Daoy (cell line): ENCODE data around the gene CENATAC. TPM values are rescaled to one million over a fixed set of nuclear protein-coding genes. Genes with fewer than 3 reads are reported as not detected.
"Not testable (repeated sequence)": the region's sequence is repeated elsewhere in the genome, so short reads cannot be mapped to it uniquely, and the experiment has no call there.

Experiments
- DNase-seq: peaks from one replicate; pipeline ENCODE4 v3.0.0-alpha.2; 2015; ENCODE audit warnings: low read depth
- total RNA-seq: library from RNA; depleted of rRNA; stranded (reverse); fragments of >200 nt; shearing (Covaris generic); gene quantifications from 2 replicates; pipeline ENCODE4 v1.2.3, GENCODE V29; 2014

Gene CENATAC
- total RNA-seq, 1 experiment from 2014 or later = 27.3 TPM

DNA sequence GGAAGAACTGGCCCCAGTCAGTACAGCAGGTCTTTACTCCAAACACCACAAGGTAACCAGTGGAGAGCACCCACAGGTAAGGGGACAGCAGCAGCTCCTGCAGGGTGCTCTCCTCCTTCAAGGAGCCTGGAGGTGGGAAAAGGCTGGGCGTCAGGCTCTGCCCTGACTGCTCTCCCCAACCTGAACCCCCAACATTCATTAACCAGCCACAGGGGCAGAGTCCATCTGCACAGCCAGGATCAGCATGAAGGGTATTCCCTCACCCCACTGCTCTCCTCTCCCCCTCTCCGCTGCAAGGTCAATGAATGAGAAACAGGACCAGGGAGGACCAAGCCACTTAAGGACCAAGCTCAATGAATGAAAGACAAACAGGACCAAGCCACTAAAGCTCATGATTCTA is 29.0 kb downstream of the CENATAC start:
- DNase-seq = no peak

DNA sequence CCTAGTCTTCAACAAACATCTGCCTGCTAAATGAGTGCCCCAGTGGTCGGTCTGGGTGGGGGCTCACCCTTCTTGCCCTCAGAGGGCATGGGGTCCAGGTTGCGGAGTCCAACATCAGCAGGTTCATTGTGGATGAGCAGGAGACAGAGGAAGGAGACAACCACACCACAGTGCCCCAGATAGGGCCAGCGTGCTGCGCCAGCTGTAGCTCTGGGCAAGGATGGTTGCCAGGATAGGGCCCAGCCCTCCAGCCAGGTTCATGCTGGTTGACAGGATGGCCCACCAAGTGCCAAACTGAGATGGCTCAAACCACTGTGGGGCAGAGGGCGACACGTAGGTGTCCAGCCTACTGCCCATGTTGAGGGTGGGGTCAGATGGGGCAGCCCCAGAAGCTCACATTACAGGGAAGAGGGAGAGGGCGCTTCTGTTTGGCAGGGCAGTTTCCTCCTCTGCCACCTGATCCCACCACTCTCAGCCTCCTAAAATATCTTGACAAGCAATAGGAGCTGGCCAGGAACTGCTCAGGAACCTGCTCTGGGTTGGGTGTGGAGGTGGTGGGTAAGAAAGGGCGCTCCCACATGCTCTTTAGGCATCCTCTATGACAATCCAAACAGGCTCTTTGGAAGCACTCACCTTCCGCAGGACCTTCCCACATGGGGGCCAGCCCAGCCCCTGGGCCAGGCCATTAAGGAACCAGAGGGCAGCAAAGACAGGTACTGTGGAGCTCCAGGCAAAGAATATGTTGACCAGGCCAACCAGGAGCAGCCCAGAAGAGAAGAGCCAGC is 29.8 kb downstream of the CENATAC start:
- DNase-seq = no peak

DNA sequence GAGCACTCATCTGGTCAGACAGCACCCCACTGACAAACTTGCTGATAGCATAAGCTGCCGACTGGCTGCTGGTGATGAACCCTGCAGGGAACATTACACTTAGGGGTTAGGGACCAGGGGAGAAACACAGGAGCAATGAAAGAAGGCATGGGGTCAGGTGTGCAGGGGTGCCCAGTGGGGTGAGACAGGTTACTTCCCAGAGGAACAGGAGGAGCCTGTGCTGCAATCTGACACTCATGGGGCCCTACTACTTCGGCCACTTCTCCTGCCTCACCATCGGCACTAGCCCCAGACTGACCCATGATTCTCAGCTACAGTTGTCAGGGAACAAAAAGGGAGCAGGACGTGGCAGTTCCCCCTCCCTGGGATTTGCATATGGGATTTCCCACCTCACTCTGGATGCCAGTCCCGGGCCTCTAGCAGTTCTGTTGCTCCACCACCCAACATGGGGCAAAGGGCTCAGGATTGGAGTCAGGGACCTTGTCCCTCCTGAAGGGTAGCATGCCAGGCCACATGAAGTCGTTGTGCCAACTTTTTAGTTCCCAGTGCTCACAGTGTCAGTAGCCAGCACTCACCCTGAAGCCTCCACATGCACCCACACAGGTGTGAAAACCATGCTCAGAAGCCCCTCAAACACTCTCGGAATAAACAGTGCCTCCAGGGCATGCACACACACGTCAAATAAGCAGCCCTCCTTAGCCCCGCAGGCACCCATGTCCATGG is 30.6 kb downstream of the CENATAC start:
- DNase-seq = no peak

DNA sequence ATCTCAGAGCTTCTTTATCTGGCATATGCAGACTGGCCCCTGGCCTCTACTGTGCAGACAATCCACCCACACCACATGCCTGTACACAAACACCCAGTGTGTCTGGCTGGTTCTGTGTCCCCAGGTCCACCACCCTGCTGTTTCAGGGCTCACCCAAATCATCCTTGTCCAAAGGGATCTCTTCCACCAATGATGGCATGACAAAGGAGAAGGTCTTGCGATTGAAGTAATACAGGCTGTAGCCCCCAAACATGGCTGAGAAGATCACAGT is 31.1 kb downstream of the CENATAC start:
- DNase-seq = no peak

DNA sequence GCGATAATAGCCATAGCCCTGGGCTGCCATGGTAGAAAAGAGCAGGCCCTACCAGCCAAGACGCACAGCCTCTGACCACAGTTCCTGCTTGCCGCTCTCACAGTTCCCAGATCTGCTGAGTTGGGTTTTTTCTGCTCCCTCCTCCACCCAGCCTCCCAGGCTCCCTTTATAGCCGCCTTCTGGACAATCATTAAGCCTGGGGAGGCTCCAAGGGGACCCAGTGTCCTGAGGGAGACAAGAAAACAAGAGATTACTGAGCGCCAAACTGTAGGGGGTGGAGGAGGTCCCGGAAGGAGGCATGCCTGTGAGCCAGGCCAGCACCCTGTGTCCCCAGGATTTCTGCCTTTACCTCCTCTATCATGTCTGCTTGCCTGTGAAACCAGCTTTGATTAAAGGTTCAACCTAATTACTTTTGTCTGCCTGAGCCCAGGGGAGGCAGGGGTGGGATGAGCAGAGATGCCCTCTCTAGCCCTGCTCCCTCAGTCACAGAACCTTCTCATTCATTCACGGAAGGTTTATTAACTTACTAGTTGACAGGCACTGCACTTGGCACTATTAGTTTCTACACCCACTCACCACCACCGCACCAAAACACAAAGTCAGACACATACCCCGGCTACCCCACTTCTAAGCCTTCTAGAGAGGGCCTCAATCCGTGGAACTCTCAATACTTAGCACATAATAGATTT is 31.5 kb downstream of the CENATAC start:
- DNase-seq = no peak

DNA sequence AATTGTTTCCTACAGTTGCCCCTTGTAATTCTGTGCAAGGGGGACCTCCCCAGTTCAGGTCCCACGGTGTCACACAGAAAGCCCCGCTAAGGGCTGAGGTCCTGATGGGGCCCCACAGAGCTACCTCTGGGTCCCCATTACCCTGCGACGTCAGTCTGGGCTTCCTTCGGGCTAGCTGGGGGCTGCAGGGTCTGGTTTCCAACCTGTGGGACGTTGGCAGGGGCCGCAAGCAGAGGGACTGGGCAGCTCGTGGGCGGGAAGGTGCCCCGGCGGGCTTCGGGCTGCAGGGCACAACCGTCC is 32.0 kb downstream of the CENATAC start:
- DNase-seq = no peak

DNA sequence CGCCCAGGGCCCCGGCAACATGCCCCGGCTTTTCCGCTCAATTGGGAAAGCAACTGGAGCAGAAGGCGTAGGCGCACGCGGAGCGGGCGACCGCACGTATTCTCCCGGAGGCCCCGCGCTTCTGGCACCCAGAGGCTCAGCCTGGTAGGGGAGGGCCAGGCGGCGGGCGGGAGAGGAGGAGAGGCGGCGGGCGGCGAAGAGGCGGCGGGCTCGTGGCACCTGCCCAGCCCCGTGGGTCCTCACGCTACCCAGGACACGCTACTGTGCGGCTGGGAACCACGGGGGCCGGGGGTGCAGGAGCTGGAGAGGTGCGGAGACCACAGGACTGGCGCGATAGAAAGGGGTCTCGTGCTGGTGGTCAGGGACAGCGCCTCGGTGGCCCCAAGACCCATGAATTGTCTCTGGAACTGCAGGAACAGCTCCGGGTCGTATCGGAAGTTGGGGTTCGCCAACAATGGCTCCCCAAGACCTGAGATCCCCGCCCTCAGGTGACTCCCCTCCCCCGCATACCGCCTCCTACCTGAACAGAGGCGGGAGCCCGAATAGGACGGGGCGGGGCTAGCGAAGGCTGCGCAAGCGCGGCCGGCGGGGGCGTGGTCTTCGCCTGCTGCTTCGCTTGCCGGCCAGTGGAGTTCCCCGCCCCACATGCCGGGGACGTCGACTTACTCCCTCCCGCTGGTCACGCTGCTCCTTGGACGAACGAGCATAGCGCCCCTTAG is 32.5 kb downstream of the CENATAC start, which contains the start of gene SLC37A4:
Gene SLC37A4, minus strand, starts transcription at position 549 of the 719 bp plus-strand sequence.
- DNase-seq = peak; percentile 97

DNA sequence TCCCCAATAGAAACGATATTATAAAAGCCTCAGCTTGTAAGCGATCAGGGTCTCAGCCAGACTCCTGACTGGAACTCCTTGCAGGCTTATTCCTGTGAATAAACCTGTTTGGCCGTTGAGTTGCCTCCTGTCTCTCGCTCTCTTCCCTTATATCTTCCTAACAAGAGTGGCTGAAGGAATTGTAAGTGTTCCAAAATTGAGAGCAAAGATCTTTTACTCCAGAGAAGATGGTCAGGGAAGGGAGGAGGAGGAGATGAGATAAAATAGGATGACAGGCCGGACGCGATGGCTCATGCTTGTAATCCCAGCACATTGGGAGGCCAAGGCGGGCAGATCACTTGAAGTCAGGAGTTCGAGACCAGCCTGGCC is 34.0 kb downstream of the CENATAC start:
- no peak for DNase-seq

DNA sequence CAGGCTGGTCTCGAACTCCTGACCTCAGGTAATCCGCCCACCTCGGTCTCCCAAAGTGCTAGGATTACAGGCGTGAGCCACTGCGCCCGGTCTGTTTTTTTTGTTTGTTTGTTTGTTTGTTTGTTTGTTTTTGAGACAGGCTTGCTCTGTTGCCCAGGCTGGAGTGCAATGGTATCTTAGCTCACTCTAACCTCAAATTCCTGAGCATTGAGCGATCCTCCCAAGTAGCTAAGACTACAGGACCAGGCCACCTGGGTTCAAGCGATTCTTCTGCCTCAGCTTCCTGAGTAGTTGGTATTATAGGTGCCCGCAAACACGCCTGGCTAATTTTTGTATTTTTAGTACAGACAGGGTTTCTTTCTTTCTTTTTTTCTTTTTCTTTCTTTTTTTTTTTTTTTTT is 35.5 kb downstream of the CENATAC start:
- DNase-seq = not testable (repeated sequence)

DNA sequence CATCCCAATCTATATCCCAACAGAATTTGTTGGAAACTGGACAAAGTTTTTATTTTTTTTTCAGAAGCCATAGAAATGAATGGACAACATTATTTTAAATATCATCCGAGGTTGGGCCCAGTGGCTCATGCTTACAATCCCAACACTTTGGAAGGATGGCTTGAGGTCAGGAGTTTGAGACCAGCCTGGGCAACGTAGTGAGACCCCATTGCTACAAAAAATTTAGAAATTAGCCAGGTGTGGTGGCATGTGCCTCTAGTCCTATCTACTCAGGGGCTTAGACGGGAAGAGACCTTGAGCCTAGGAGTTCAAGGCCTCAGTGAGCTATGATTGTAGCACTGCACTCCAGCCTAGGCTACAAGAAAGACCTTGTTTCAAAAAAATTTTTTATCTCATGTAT is 36.9 kb downstream of the CENATAC start:
- no peak for DNase-seq

DNA sequence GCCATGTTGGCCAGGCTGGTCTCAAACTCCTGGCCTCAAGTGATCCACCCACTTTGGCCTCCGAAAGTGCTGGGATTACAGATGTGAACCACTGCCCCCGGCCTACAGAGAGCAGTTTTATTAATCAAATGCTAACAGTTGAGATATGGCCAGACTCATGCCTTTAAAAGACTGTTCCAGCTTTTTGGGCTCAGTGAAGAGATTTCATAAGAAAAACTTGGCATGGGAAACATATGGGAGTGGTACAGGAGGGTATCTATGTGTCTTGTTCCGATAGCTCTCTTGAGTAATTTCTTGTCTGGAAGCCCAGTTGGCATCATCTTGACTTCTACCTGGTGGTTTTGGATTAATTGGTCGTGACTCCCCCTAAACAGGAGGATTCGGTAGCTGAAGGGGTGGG is 40.9 kb downstream of the CENATAC start:
- no peak for DNase-seq

DNA sequence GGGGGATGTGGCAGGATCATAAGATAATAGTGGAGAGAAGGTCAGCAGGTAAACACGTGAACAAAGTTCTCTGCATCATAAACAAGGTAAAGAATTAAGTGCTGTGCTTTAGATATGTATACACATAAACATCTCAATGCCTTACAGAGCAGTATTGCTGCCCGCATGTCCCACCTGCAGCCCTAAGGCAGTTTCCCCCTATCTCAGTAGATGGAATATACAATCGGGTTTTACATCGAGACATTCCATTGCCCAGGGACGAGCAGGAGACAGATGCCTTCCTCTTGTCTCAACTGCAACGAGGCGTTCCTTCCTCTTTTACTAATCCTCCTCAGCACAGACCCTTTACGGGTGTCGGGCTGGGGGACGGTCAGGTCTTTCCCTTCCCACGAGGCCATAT is 41.5 kb downstream of the CENATAC start:
- DNase-seq = not testable (repeated sequence)

DNA sequence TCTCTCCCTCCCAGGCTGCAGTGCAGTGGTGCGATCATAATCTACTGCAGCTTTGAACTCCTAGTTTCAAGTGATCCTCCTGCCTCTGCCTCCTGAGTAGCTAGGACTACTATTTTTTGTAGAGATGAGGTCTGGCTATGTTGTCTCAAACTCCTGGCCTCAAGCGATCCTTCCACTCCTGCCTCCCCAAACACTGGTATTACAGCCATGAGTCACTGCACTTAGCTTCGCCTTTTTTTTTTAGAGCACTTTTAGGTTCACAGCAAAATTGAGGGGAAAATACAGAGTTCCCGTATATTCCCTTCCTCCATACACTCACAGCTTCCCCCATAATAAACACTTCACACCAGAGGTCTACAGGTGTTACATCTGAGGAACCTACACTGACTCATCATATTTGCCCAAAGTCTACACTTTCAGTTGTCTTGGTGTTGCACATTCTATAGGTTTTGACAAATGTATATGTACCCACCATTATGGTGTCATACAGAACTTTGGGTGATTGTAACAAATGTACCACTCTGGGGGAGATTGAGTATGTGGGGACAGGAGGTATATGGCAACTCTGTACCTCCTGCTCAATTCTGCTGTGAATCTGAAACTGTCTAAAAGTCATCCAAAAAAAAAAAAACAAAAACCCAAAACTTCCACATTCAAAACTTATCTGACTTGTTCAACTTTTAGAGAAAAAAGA is 44.0 kb downstream of the CENATAC start:
- DNase-seq = peak; percentile 23

DNA sequence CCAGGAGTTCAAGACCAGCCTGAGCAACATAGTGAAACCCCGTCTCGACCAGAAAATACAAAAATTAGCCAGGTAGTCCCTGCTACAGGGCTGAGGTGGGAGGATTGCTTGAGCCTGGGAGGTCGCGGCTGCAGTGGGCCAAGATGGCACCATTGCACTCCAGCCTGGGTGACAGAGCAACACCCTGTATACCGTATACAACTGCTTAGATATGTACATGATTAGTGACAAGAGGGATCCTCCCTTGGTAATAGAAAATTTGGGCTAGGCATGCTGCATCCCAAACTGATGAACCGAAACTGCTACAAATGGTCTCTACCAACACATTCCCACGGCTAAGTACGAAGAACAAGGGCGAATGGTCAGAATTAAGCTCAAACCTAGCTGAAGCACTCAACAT is 45.0 kb downstream of the CENATAC start:
- DNase-seq = no peak

DNA sequence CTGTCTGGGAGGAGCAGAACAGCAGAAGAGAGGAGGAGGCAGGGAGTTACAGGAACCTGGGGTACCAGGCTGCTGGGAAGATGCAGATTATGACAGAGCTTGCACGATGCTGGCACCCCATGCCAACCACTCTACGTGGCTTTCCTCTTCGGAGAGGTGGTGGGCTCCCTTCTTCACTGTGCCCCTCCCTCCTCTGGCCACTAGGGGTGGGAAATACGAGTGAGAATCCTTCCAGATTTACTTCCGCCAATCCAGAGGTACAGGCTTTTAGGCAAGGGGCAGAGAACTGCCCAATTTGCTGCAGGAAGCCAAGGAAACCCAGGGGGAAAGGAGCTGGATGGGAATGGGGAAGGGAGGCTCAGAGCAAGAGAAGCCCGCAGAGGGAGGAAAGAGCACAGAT is 46.8 kb downstream of the CENATAC start:
- no peak for DNase-seq

DNA sequence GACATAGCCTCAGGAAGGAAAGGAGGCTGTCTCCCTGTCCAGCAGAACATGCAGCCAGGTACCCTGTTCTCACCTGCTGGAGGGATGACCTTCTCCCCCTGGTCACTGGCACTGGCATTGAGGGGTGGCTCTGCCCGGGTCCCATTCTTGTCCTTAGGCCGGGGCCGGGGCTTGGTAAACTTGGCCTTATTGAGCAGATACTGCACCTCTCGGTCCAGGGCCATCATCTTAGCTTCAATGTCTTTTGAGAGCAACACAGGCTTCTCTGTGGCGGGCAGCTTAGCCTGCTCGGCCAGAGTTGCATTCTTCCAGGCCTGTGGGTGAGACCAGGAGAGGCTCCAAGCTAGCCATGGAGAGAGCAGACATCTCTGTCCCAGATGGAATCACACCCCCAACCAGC is 48.6 kb downstream of the CENATAC start:
- DNase-seq = no peak

DNA sequence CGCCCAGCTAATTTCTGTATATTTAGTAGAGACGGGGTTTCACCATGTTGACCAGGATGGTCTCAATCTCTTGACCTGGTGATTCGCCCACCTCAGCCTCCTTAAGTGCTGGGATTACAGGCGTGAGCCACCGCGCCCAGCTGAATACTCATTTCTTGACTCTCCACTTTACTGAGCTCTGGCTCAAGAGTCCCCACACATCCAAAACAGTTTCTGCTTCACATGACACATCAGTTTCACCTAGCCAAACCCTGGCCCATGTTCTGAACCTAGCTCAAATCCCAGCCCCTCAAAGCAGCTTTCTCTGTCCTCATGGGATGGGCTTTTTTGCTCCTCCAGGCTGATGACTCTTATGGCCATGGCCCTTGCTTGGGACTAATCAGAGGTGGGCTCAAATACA is 49.3 kb downstream of the CENATAC start:
- no peak for DNase-seq

DNA sequence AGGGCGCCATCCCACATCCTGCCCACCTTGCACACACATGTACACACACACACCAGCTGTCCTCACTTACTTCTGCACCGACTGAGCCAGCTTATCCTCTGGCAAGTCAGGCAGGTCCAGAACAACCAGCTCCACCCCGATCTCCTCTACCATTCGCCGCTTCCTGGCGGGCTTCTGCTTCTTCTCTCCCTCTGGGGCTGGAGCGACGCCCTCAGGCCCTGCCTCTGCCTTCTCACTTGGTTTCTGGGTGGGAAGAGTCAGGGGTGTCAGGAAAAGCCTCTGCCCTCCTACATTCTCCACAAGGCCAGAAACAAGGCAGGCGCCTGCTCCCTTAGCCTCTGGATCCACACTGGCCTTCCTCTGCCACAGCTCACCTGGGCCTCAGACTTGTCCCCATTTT is 50.7 kb downstream of the CENATAC start:
- DNase-seq = no peak

DNA sequence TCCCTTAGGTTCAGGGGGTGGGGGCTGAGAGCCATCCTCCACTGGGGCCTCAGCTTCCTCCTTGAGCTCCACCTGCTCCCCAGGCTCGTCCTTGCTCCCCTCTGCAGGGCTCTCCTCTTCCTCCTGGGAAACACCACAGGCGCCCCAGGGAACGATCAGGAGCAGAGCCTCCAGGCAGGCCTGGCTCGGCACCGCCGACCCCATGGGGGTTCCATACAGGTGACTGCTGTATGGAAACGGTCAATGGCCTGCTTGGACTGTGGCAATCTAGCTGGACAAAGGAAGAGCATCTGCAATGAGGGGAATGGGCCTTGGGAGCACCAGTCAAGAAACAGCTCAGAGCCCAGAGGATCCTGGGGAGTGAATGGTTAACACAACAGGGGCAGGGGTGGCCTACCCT is 51.1 kb downstream of the CENATAC start:
- no peak for DNase-seq

DNA sequence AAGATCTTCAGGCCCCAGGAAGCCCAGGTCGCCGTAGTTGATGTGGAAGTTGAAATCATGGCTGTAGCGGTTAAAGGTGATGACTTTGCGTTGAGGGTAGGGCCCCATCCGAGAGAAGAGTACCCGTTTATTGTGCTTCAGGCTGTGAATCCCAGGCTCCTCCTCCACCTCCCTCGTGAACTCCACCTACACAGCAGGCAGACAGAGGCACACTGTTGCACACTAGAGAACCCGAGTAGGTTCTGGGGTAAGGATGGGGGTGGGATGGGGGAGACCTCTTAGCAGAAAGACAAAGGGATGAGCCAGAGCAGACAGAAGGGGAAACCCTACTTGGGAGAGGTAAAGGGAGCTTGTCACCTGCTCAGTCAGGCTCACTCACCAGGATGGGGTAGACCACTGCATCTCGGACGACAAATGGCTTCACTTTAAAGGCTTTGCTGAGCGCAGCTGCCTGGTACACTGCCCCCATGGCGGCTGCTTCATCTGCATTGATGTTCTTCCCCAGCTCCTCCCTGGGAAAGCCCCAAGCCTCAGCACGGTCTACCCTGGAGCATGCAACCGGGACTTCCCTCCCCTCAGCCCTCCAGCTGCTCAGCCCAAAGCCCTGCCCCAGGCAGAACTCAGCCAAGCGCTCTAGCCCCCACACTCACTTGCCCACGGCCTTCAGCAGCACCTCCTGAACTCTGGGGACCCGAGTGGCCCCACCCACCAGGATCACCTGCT is 53.7 kb downstream of the CENATAC start:
- DNase-seq = no peak

DNA sequence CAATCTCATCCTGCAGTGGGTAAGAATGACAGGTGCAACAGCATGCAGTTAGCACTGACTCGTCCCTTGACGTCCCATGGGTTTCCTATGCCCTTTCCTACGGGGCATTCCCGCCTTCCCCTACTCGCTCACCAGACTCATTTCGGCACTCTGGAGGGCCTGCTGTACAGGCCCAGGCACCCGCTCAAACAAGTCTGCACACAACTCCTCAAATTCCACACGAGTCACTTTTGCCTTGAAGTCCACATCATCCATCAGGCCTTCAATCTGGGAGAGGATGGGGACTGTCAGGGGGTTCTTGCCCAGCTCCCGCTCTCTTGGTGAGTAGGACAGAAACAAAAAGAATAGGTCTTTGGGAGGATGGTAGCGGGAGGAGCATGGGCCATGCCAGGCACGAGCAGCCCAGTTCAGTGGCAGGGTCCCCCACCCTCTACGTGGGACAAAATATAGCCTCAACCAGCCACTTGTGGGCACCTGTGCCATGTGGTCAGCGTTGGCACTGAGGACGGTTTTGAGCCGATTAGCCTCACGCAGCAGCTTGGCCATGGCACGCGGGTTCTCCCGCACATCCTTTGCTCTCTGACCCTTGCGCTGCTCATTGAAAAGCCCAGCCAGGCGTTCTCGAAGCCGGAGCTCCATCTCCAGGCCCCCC is 54.4 kb downstream of the CENATAC start:
- DNase-seq = no peak
